ENCODE measurements around the gene XRCC1.
"Not testable (repeated sequence)": the region's sequence is repeated elsewhere in the genome, so short reads cannot be mapped to it uniquely, and the experiment has no call there.

The XRCC1 gene

DNA sequence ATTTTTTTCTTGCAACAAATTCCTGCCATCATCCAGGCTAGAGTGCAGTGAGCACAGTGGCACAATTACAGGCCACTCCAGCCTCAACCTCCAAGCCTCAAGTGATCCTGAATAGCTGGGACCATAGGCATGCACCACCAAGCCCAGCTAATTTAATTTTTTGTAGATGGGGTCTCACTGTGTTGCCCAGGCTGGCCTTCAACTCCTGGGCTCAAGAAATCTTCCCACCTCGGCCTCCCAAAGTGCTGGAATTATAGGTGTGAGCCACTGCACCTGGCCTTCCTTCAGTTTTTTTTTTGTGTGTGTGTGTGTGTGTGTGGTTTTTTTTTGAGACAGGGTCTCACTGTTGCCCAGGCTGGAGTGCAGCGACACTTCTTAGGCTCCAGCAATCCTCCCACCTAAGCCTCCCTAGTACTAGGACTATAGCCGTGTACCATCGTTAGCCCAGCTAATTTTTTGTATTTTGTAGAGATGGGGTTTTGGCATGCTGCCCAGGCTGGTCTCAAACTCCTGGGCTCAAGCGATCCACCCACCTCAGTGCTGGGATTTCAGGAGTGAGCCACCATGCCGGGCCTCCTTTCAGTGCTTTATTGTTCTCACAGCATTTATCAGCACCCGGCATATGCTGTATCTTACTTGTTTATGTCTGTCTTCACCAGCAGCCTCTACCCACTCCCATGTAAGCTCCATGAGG is 30.7 kb upstream of the XRCC1 start:
- DNase-seq = no peak

DNA sequence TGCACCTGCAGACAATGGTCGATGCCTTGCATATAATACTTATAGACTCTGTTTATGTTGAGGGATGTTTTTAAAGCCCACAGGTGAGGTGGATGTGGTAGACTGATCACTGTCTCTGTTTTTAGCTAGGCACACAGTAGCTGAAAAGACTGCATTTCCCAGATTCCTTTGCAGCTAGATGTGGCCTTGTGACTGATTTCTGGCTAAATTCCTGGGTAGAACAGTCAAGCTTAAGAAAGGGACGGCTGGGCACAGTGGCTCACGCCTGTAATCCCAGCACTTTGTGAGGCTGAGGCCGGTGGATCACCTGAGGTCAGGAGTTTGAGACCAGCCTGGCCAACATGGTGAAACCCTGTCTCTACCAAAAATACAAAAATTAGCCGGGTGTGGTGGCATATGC is 25.0 kb upstream of the XRCC1 start:
- not testable (repeated sequence) for DNase-seq

DNA sequence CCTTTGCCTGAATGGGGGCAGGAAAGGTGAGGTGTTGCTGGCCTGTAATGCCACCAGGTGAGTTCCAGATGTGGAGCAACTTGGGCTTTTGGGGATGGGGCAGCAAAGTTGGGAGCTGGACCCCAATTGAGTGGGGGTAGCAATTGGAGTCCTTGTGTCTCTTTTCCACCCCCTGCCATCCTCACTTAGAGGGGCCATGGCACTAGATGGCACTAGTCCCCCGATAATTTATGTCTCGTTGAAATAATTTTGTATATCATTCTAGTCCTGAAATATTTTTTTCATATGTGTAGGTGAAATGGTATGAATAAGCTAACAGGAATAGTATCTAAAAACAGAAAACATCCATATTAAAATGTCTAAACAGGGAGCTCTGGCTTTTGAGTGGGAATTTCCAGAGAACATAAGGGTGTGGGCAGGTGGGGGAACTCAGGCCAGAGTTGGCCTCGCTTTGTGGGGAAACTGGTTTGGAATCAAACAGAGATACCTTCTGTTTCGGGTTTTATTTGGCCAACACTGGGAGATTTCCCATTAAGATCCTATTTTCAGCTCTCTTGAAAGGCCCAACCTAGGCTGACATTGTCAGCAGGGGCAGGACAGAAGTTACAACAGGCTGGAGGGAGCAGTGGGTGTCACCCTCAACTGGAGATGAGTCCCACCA is 24.4 kb upstream of the XRCC1 start:
- no peak for DNase-seq

DNA sequence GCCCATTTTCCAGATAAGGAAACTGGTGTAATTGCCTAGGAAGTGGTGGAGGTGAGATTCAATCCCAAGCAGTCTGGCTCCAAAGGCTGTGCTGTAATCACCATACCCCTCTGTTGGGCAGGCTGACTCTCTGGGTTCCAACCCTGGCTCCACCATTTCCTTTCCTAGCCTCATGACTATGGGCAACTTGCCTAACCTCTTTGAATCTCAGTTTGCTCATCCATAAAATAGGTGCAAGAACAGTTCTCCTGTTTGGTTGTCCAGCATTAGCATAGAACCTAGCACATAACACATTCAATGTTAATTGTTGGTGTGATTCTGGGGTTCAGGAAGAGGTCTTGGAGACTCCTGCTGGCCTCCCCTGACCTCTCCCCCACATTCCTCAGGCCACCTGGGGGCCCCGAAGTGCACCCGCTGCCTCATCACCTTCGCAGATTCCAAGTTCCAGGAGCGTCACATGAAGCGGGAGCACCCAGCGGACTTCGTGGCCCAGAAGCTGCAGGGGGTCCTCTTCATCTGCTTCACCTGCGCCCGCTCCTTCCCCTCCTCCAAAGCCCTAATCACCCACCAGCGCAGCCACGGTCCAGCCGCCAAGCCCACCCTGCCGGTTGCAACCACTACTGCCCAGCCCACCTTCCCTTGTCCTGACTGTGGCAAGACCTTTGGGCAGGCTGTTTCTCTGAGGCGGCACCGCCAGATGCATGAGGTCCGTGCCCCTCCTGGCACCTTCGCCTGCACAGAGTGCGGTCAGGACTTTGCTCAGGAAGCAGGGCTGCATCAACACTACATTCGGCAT is 23.3 kb upstream of the XRCC1 start:
- no peak for DNase-seq

DNA sequence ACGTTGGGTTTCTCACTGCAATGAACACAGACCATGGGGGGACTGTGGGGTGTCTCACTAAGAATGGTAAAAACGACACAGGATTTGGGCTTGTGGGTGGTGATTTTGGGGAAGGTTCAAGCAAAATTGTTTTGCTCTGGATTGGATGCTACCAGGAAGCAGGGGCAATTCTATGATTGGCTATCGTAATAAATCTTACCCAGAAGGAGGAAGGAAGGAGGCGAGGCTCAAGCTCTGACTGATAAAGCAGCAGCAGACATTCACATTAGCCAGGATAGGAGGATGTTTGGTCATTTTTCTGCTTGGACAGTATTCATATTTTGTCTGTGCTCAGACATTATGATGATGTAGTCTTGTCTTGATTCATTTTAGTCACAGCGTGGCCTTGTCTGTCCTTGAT is 22.5 kb upstream of the XRCC1 start:
- peak in 1 of 56 donors; percentile 14 for DNase-seq

DNA sequence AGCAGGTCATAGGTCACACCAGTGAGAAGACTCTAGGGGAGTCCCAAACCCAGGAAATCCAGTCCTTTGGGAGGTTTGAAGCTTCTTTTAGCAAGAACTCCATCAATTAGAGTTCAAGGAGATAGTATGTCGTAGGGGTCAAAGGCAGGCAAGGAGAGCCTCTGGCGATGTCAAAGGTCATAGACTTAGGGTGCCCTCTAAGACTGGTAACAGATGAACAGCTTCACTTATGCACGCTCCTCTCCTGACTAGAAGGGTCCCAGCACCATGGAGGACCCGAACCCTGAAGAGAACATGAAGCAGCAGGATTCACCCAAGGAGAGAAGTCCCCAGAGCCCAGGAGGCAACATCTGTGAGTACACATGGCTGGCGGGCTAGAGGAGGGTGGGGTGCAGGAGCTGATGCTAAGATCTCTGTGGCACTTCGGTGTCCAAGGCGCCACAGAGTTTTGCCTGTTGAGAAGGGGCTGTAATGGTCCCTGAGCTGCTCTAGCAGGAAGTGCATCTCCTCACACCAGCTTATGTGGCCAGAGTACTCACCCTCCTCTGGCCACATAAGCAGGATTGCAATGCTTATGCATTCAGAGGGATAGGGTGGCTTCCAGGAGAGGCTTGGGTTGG is 21.6 kb upstream of the XRCC1 start:
- no peak for DNase-seq

DNA sequence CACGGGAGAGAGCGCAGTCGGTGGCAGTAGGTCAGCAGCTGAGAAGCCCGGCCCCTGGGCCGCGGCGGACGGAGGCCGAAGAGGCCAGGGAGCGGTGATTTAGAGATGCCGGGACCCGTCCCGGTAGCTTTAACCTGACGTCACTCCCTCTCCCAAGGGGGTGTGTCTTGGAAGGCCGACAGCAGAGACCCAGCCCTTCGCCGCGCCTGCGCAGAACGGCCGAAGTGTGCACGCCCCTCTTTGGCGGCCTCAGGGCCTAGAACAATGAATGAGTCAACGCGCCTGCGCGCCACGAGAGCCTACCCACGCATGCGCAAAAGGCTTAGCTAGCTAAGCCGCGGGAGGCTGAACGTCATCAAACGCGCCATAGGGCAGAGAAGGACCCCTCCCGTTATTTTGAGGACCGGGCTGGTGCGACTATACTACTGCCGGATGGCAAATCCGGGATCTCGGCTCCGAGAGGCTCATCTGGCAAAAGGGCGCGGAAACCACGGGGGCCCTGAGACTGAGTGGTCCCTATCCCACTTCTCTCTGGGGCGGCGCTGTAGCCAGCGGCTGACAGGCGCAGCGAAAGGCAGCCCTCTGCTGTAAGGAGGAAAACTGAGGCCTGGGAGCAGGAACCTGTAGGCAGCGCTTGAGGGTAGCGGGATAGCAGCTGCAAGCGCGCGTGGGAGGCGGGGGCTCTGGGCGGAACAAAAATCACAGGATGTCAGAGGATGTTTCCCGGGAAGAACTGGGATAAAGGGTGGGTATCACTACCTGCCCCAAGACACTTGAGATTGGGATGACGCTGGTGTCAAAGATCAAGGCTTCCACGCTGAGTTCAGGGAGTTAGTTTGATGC is 20.9 kb upstream of the XRCC1 start, which contains the start of the genes IRGQ and ZNF576:
TSS of gene IRGQ (minus strand) at position 136 of the 843 bp plus-strand sequence. CDS start 796 bp downstream, outside the sequence.
TSS of gene ZNF576 (plus strand) at position 597 of the 843 bp plus-strand sequence. CDS start 514 bp downstream, outside the sequence.
- DNase-seq = peak; percentile 93 to 100 (median 99)

DNA sequence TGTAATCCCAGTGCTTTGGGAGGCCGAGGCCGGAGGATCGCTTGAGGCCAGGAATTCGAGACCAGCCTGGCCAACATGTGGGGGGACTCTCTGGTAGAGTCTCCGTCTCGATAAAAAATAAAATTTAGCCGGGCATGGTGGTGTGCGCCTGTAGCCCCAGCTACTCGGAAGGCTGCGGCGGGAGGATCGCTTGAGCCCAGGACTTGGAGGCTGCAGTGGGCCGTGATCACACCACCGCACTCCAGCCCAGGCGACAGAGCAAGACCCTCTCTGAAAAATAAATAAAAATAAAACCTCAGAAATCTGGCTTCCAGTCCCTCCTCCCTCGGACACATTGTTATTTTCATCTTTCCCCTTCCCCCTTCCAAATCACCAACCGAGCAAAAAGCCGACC is 20.3 kb upstream of the XRCC1 start:
- DNase-seq = peak in 4 of 56 donors; percentile 45 to 60 (median 50)

DNA sequence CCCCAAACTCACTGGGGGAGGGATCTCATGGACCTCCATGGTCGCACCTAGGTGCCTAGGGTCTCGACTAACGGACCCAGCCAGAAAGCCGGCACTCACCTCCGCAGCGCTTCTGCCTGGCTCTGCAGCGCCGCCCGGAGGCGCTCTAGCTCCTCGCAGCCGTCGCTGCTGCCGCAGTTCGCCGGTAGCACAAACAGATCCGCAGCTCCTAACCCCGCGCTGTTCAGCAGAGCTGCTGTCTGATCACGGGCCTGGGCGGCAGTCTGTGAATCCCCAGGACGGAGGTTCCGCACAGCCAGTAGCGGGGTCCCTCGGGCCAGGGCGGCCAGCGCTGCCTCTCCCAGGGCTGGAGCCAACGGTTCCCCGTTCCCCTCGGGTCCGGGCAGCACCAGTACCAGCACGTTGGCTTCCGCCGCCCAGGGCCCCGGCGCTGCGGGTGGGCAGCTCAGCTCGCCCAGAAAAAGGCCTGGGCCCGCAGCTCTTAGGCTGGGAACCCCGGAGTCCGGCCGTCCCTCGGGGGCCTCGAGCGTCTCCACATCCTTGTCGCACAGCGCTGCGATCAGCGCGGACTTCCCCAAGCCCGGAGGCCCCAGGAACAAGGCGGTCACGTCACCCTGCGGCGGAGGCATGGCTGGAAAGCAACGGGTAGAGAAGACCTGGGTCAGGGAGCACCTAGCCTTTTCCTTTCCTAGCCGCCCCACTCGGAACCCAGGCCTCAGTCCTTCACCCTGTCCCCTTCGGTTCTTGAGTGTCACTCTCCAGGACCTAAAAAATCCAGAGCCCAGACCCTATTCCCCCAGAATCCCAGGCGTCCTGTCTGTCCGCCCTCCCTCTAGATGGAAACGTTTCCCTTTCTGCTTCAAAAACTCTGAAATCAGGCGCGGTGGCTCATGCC is 19.6 kb upstream of the XRCC1 start:
- DNase-seq = peak in 29 of 56 donors; percentile 7 to 53 (median 28)

DNA sequence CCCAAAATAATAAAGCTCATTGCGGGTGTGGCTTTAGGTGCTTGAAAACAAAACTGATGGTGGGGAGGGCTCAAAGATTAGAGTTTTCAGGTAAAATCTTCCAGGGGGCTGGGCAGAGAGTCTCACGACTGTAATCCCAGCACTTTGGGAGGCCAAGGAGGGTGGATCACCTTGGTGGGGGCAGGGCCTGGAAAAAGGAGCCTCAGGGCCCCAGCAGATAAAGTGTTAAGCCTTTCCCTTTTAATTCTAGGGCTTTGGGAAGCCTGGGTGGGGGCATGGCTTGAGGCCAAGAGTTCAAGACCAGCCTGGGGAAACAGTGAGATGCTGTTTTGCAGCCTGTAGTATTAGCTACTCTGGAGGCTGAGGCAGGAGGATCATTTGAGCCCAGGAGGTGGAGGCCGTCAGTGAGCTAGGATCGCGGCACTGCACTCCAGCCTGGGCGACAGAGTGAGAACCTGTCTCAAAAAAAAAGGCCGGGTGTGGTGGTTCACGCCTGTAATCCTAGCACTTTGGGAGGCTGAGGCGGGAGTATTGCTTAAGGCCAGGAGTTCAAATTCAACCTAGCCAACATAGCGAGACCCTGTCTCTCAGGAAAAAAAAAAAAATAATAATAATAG is 18.9 kb upstream of the XRCC1 start:
- DNase-seq = no peak

DNA sequence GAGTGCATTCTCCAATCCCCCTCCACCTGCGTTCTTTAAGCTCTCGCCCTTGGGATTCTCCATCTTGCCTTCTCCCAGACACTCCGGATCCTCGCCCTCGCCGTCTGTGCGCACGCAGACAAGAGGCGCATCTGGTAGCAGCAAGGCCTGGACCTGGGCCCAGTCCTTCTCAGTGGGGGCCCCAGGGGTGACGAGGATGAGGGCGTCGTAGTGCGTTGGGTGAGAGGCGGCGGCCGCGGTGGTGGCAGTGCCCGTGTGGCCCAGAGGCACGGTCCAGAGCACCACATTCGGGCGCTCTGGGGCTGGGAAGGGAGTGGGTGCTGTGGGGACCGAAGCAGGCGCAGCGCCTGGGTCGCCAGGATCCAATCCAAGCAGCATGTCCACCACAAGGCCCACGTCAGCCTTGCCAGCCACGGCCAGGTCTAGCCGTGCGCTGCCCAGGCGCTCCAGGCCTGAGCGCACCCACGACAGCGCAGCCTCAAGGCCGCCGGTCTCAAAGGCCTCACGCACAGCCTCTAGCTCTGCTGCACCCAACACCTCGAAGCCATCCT is 17.5 kb upstream of the XRCC1 start:
- DNase-seq = no peak

DNA sequence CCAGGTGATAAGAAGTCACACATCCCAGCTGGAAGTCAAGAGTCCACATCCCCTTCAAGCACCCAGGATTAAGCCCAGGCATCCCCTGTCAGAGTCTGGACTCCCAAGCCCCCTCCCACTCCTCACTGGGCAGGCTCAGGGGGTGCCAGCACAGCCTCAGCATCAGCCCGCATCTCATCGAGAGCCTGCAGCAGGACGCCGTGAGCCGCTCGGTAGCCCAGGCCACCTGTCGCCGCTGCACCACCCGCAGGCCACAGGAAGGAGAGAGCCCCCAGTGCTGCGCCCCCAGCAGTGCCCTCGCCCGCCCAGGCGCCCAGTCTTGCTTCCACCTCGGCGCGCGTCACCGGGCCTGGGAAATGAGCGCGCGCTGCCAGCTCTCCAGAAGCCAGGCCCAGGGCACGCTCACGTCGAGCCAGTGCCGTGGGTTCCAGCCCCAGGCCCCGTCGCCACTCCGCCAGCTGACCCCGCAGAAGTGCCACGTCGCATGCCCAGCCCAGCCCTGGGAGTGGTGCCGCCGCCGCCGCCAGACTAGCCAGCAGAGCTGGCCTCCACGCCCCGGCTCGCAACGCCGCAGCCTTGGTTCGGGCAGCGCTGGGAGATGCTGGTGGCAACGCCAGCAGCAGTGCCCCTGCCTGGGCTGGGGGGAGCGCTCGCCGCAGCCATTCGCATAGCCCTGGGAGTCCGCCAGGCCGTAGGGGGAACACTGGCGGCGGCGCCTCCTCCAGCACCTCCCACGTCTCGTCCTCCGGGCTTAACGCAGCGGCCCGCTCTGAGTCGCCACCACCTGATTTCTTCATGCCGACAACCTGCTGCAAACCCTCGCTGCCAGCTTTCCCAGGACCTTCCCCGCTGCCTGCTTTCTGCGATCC is 16.8 kb upstream of the XRCC1 start:
- DNase-seq = no peak

DNA sequence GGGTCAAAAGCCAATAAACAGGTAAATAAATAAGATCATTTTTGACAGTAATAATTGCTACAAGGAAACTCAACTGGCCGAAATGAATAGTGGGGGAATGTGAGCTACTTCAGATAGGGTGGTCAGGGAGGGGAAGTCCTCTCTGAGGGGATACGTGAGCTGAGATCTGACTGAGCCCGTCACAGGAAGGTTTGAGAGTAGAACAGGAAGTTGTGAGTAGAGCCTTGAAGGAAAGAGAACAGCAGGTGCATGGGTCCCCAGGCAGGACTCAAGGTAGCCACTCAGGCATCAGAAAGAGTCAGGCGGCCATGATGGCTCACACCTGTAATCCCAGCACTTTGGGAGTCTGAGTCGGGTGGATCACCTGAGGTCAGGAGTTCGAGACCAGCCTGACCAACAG is 14.4 kb upstream of the XRCC1 start:
- no peak for DNase-seq

DNA sequence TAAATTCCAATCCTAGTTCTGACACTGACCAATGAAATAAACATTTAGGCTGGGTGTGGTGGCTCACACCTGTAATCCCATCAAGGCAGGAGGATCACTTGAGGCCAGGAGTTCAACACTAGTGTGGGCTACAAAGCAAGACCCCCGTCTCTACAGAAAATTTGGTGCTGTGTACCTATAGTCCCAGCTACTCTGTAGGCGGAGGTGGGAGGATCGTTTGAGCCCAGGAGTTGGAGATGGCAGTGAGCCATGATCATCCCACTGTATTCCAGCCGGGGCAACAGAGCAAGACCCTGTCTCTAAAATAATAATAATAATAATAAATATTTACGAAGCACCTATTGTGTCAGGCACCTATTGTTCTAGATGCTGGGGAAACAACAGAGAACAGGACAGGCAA is 13.9 kb upstream of the XRCC1 start:
- no peak for DNase-seq

DNA sequence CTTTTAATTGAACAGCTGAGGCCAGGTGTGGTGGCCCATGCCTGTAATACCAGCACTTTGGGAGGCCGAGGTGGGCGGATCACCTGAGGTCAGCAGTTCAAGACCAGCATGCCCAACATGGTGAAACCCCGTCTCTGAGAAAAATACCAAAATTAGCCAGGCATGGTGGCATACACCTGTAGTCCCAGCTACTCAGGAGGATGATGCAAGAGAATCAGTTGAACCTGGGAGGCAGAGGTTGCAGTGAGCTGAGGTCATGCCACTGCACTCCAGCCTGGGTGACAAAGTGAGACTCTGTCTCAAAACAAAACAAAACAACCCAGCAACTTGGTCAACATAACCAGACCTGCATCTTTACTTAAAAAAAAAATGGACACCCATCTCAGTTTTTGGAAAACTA is 11.7 kb upstream of the XRCC1 start:
- DNase-seq = not testable (repeated sequence)

DNA sequence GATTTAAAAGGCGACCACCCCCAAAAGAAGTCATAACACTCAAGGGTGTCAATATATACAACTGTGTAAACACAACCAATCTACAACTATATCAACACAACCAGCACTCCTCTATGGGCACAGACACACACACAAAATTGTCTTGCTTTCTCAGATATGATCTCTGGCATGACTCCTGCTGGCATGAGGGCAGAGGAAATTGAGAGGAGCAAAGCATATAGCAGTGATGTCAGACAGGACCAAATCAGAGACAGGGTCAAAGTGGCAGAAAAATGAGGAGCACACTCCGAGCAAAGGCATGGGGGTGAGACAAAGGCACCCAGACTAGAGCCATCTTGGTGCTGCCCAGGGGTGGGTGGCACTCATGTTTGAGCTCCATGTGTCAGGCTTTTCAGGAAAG is 11.0 kb upstream of the XRCC1 start:
- DNase-seq = no peak

DNA sequence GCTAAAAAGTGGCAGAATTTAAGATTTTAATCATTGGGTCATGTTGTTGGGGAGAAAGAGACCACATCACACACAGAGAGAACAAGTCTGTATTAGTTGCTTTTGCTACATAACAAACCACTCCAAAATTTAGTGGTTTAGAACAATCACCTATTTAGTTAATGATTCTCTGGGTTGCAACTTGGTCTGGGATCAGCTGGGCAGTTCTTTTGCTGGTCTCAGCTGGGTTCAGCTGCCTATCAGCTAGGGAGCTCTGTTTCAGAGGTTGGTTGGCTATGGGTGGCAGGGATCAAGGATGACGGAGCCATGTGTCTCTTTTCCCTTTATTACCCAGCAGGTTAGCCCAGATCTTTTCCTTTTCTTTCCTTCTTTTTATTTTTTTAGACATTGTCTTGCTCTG is 9.2 kb upstream of the XRCC1 start:
- DNase-seq = no peak

DNA sequence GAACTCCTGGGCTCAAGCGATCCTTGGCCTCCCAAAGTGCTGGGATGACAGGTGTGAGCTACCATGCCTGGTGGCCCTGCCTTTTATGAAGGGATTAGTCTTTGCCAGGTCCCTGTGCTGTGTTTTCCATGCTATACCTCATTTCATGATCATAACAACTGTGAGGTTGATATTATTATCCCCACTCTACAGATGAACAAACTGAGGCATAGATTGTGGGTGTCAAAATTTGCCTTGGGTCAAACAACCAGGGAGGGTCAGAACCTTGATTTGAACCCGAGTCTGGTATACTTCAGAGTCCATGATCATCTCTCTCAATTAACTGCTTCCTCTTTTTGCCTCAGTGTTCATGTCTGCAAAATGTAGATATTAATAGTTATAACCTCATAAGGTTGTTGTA is 7.2 kb upstream of the XRCC1 start:
- DNase-seq = no peak

Measured in nucleus accumbens (tissue), 56 donors.